Stomach (tissue), 9 donors: ENCODE data around the gene CDYL. TPM values are rescaled to one million over a fixed set of nuclear protein-coding genes. Genes with fewer than 3 reads are reported as not detected.
A peak's percentile ranks its signal among the peaks of the same experiment; 100 is the strongest.

ENCODE experiments used
- DNase-seq, 2 donors: peaks; one replicate each; pipeline versions ENCODE4 v3.0.0 to v3.0.0-alpha.2; 2013 to 2019
- H3K27ac ChIP-seq, 5 donors: fragments of 200-600 bp in 4 of 5; sonication (generic) in 4 of 5; one replicate each; pipeline ENCODE4 v1.5.1; 2013 to 2019; ENCODE audit warnings: mild to moderate bottlenecking in 1 of 5, moderate library complexity in 1 of 5
- H3K27me3 ChIP-seq, 3 donors: fragments of 200-600 bp; sonication (generic); one replicate each; pipeline ENCODE4 v1.5.1; 2017 to 2019; ENCODE audit warnings: mixed run types in 1 of 3
- H3K36me3 ChIP-seq, 4 donors: fragments of 200-600 bp; sonication (generic); 1 replicate in 3 of 4; 2 replicates in 1 of 4; pipeline ENCODE4 v1.5.1; 2016 to 2019
- H3K4me1 ChIP-seq, 4 donors: fragments of 200-600 bp; sonication (generic); one replicate each; pipeline ENCODE4 v1.5.1; 2016 to 2019
- H3K4me3 ChIP-seq, 4 donors: fragments of 200-600 bp; sonication (generic) in 3 of 4; one replicate each; pipeline ENCODE4 v1.5.1; 2016 to 2019; ENCODE audit warnings: mild to moderate bottlenecking in 1 of 4
- H3K9me3 ChIP-seq, 4 donors: fragments of 200-600 bp; sonication (generic); one replicate each; pipeline ENCODE4 v1.5.1; 2016 to 2019
- CTCF ChIP-seq, 7 experiments: fragments of 450-650 bp in 4 of 7; fragments of 200-600 bp in 3 of 7; sonication (generic) in 3 of 7; IDR thresholded peaks; one replicate each; pipeline ENCODE4 v1.5.1; 2016 to 2019; ENCODE audit warnings: antibody characterized with exemption in 7 of 7, control low read depth in 2 of 7, mild to moderate bottlenecking in 1 of 7
- EP300 ChIP-seq: sonication (generic); formaldehyde crosslinking; IDR thresholded peaks from one replicate; pipeline ENCODE4 v1.6.1; 2017; ENCODE audit warnings: antibody characterized with exemption
- POLR2A ChIP-seq, 4 donors: fragments of 450-650 bp; IDR thresholded peaks; one replicate each; pipeline ENCODE4 v1.6.1; 2016; ENCODE audit warnings: antibody characterized with exemption in 4 of 4, control low read depth in 2 of 4, mild to moderate bottlenecking in 1 of 4, moderate library complexity in 1 of 4
- POLR2AphosphoS5 ChIP-seq, 3 donors: sonication (generic); formaldehyde crosslinking; IDR thresholded peaks; one replicate each; pipeline ENCODE4 v1.6.1; 2016; ENCODE audit warnings: antibody characterized with exemption in 3 of 3
- WGBS, 5 donors: extraction: QIAGEN DNeasy Blood & Tissue Kit in 3 of 5; methylation state at CpG; one replicate each; pipeline versions ENCODE4 v1.1.5 to v1.1.7; 2013 to 2018; 5-methylcytosine and 5-hydroxymethylcytosine counted together
- intact Hi-C: fragments of 100-400 bp; cut with DNase I; formaldehyde crosslinking; loops from one replicate; pipeline ENCODE4 v1.15.1; 2023; ENCODE audit warnings: low total_unique reads
- polyA plus RNA-seq, 3 donors: library from polyadenylated mRNA; stranded (reverse); fragments of 200-250 nt; gene quantifications; one replicate each; pipeline ENCODE4 v1.2.3, GENCODE V29; 2013
- total RNA-seq, 5 donors: library from RNA; depleted of rRNA; stranded (reverse); fragments of >200 nt; gene quantifications; one replicate each; pipeline versions ENCODE4 v1.1.0 to v1.2.3, GENCODE V29; 2014 to 2016
- donor health status: healthy with polysubstance abuse.
- donor health status: Bipolar disorder and iron deficiency.
- donor health status: healthy.

The CDYL gene
- total and polyA plus RNA-seq, 8 donors, result 6.2 to 226 (median 18.4) TPM

DNA sequence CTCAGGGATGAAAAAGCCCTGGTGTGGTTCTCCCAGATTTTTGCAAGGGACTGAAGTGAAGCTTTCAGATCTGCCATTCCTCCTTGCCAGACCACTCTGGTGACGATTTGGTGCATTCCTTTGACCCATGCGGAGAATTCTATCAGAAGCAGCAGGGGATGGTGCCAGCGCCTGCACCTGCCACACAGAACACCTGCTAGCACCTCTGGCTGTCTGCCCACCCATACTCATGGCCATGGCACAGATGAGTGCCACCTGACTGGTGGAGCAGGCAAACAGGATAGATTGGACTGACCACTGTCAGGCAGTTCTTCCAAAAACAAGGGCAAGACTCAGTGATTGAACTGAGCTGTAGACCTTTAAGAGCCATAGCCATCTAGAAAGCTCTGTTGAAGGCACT, 107.1 kb downstream of the CDYL start:
- intact Hi-C loops, result no loop called here
- H3K27me3 ChIP-seq, result no peaks in the 10 kb centered on the region
- WGBS, 5 donors, result 63 to 100% (median 68%) methylated on average over 3 of the region's 3 CpGs
- no peaks in the 10 kb centered on the region for H3K9me3 ChIP-seq
- H3K36me3 ChIP-seq, result no peaks in the 10 kb centered on the region
- peak in 1 of 2 donors; percentile 74 for DNase-seq
- TF ChIP-seq EP300 (no peak), POLR2AphosphoS5 (IDR thresholded peaks at IDR 0.05) (no peak), CTCF (IDR thresholded peaks at IDR 0.05) (no peak), POLR2A (IDR thresholded peaks at IDR 0.05) (no peak)
- peaks cover 0 to 27% (median 9%) of the 10 kb centered on the region in 4 donors for H3K4me1 ChIP-seq
- no peak overlapping the region for H3K27ac ChIP-seq
- no peak overlapping the region for H3K4me3 ChIP-seq

- no peaks in the 10 kb centered on the region for H3K27me3 ChIP-seq
- peaks cover 0 to 29% (median 9%) of the 10 kb centered on the region in 4 donors for H3K4me1 ChIP-seq
- TF ChIP-seq CTCF (IDR thresholded peaks at IDR 0.05) (no peak), POLR2AphosphoS5 (IDR thresholded peaks at IDR 0.05) (no peak), EP300 (no peak), POLR2A (IDR thresholded peaks at IDR 0.05) (no peak)
- no peaks in the 10 kb centered on the region for H3K36me3 ChIP-seq
- no peaks in the 10 kb centered on the region for H3K9me3 ChIP-seq
- H3K27ac ChIP-seq, result no peak overlapping the region
- DNase-seq, result no peak
- 81 to 89% (median 86%) methylated on average over 7 of the region's 7 CpGs for WGBS, 5 donors
- no peak overlapping the region for H3K4me3 ChIP-seq
- intact Hi-C loops, result no loop called here
Measured at GRCh38 chr6:4884646-4885340, 108.6 kb downstream of the CDYL start.

DNA sequence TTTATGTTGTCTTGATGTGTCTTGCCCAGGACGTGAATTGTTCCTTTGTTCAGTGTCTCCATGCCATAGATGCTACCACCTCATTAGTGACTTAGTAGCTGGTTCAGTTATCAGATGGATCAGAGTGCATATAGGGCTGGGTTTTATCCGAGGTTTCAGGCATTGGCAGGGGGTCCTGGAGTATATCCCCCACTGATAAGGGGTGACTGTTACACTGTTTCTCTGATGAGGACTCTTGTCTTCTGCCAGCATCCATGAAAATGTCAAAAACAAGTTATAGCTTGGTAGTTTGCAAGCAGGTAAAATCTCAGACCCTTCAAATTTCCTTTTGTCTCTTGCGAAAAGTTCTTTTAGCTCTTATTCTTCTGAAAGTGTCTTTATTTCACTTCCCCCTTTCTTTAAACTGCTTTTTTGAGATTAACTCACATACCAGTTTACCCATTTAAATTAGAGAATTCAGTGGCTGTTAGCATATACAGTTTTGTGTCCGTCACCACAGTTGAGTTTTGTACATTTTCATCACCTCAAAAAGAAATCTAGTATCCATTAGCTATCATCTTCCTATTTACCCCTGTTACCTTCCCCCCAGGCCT, 109.2 kb downstream of the CDYL start:
- TF ChIP-seq EP300, result no peak
- no peak for TF ChIP-seq POLR2A (IDR thresholded peaks at IDR 0.05)
- TF ChIP-seq CTCF (IDR thresholded peaks at IDR 0.05), result no peak
- no peak for TF ChIP-seq POLR2AphosphoS5 (IDR thresholded peaks at IDR 0.05)
- no peaks in the 10 kb centered on the region for H3K36me3 ChIP-seq
- no peak overlapping the region for H3K27ac ChIP-seq
- H3K4me1 ChIP-seq, result peaks cover 0 to 22% (median 9%) of the 10 kb centered on the region in 4 donors
- 85 to 91% (median 87%) methylated on average over 4 of the region's 4 CpGs for WGBS, 5 donors
- no peak overlapping the region for H3K4me3 ChIP-seq
- H3K27me3 ChIP-seq, result no peaks in the 10 kb centered on the region
- no peaks in the 10 kb centered on the region for H3K9me3 ChIP-seq
- intact Hi-C loops, result no loop called here
- DNase-seq, result no peak

DNA sequence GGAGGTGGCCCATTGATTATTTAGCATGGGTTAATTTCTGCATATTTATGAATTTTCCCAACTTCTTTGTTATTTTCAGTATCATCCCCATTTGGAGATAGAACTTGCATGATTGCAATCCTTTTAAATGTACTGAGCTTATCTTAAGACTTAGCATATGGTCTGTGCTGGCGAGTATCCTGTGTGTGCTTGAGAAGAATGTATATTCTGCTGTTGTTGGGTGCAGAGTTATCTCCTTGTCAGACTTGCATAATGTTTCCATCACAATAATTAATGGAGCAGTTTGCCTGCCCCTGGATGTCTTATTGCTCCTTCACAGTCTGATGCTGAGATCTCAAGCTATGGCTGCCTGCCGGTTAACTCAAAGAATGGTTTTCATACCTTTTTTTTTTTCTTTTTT, 112.6 kb downstream of the CDYL start:
- H3K4me1 ChIP-seq, result peaks cover 0 to 3% (median under 1%) of the 10 kb centered on the region in 4 donors
- H3K27ac ChIP-seq, result no peak overlapping the region
- WGBS, 5 donors, result 92 to 100% (median 95%) methylated on average over 2 of the region's 2 CpGs
- intact Hi-C loops, result no loop called here
- DNase-seq, result no peak
- peaks cover 6 to 23% (median 22%) of the 10 kb centered on the region in 4 donors for H3K36me3 ChIP-seq
- no peaks in the 10 kb centered on the region for H3K27me3 ChIP-seq
- H3K4me3 ChIP-seq, result no peak overlapping the region
- H3K9me3 ChIP-seq, result no peaks in the 10 kb centered on the region
- TF ChIP-seq POLR2A (IDR thresholded peaks at IDR 0.05), result no peak
- no peak for TF ChIP-seq EP300
- TF ChIP-seq POLR2AphosphoS5 (IDR thresholded peaks at IDR 0.05), result no peak
- no peak for TF ChIP-seq CTCF (IDR thresholded peaks at IDR 0.05)
